NCI-H2081 (cell line): ENCODE data around the gene MAD1L1.
"Not testable (repeated sequence)": the region's sequence is repeated elsewhere in the genome, so short reads cannot be mapped to it uniquely, and the experiment has no call there.

Source experiments
- DNase-seq, 2 experiments: peaks; one replicate each; lab custom pipeline; 2025; lab: John Stamatoyannopoulos, UW

The MAD1L1 gene

DNA sequence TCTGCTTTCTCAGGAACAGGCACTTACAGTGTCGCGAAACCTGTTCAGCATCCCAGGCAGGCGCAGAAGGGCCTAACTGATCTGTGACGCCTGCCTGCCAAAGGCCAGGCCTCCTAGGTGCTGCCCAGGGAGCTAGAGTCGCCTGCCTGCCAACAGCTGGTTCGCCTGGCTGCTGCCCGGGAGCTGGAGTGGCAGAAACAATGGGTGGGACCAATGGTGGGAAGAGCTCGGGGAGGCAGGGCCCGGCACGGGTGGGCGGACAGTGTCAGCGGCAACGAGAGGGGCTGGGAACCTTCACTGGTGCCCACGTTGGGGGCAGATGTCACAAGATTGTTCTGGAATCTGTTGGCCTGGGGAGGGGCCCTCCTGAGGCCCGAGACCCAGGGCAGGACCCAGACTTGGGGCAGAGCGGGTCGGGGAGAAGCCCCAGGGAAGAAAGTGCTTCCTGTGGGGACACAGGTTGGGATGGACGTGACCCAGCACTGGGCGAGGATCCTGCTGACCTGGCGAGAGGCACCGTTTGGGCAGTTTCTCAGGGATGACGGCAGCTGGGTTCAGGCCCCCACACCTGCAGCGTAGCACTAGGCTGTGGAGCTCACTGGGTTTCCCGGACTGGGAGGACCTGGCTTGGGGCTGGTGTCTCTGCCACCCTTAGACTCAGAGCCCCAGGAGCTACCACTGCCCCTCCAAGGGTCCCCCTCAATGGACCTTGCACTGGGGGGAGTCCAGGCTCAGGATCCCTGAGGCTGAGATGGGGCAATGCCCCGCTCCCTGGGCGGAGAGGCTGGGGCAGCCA lies 380.8 kb downstream of the MAD1L1 start:
- DNase-seq = no peak

DNA sequence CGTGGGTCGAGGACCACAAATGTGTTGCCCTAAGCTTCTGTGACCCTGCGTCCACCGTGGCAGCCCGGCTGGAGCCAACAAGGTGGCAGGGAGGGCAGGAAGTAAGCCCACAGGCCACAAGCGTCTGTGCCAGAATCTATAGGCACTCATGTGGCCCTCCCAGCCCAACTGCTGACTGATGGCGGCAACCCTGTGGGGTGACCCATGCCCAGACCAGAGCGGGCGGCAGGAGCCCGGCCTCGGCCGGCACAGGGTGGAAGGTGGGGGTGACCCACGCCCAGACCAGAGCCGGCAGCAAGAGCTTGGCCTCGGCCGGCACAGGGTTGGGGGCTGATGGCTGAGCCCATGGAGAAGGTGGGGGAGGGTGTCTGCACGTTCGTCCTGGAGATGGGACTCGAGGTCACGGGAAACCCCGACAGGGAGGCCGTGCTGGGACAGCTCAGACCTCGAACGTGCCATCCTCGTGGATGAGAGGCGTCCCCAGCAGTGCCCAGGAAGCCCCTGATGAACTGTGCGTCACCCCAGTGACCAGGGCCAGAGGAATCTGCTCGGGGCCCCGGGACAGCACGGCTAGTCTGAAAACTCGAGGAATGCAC lies 381.7 kb downstream of the MAD1L1 start:
- no peak for DNase-seq

DNA sequence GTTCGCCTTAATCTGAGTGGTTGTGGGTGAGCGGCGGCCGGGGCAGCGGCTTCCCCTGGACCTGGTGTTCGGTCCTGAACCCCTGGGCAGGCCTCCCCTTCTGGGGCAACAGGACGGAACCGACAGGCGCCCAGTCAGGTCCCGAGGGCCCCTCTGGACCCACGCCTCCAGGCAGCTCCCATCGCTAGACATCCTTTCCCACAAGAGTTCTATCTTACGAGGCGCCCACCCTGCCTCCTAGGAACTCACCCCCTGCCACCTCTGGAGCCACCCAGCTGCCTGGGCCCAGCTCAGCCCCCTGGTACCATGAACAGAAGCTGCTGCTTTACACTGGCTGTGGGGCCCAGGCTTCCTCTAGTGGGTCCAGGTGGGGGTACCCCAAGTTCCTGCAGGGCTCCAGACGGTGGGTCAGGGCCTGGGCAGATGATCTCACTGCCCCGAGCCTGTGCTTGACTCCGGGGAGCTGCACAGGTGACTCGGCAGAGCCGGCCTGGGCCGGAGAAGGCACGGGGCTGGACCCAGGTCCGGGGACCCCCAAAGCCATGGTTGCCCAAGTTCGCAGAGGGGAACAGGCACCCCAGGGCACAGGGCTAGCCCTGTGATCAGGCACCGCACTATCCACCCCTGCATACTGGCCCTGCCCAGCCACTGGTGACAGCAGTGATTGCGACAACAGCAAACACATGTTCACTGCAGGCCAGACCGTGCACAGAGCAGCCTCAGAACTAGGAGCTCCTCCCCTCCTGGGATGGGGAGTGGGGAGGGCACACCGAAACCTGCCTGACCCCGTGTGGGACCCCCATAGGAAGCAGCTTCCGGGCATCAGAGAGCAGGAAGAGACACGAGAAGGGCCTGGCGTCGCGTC lies 382.4 kb downstream of the MAD1L1 start:
- DNase-seq = no peak

DNA sequence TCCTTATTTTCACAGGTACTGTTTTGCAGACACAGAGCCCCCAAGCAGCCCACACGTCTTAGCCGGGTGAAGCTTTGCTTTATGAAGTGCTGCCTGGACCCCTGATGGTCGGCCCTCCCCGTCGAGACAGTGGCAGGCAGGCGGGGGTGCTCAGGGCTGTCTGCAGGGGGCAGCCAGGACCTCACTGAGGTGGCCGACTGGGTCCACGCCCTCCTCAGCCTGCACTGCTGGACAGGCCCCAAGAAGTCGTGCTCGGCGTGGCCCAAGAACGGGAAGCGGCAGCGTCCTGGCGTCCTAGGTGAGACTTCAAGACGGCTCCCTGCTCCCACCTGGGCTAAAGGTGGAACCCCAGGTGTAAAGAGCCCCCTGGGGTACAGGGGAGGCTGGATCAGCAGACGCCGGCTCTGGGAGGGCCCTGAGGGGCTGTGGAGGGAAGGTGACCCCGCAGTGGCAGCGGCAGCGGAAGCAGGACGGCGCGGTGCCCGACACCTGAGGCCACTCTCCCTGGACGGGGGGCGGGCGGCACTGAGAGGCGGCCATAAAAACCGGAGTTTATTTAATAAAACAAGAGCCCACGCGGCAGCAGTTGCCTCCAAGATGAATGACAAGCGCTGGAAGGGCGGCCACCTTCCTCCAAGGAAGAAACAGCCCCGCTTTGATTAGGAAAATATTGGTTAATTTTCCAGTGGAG lies 383.2 kb downstream of the MAD1L1 start:
- no peak for DNase-seq

DNA sequence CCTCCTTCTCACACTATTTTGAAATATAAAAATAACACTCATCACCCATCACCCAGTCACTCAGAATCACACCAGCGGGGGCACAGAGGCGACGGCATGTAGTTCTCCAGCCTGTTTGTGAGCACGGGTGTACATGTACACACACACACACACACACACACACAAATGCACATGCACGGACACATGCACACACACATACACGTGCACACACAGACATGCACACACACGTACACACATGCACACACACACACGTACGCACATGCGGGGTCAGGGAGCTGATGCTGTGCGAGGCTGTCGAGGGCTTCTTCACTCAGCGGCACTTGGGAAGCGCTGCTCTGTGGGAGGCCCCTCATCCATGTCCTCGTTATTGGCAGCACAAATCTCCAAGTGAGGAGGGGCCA lies 383.8 kb downstream of the MAD1L1 start:
- no peak for DNase-seq

DNA sequence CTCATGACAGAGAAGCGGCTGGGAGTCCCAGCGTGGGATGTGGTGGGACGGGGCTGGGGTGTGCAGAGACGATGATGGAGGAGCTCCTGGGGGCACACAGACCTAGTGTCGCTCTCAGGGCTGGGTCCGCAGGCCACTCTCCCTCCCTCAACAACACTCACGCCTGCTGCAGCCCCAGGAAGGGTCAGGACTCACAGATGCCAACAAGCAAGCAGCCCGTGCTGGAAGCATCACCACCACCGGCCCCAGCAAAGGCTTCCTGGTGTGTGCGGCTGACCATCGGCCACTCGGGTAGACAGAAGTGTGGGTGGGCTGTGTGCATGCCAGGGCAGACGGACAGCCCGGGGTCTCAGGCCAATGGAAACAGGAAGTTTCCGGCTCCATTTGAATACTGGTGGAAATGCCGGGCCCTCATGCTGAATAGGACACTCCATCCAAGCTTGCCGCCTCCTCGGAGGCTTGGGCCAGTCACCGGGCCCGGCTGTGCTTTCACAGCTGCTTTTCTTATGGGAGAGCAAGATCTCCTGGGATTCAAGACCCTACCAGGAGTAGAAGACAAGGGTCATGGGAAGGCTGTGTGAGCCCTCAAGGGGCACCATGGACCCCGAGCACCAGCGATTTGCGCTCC lies 384.6 kb downstream of the MAD1L1 start:
- no peak for DNase-seq

DNA sequence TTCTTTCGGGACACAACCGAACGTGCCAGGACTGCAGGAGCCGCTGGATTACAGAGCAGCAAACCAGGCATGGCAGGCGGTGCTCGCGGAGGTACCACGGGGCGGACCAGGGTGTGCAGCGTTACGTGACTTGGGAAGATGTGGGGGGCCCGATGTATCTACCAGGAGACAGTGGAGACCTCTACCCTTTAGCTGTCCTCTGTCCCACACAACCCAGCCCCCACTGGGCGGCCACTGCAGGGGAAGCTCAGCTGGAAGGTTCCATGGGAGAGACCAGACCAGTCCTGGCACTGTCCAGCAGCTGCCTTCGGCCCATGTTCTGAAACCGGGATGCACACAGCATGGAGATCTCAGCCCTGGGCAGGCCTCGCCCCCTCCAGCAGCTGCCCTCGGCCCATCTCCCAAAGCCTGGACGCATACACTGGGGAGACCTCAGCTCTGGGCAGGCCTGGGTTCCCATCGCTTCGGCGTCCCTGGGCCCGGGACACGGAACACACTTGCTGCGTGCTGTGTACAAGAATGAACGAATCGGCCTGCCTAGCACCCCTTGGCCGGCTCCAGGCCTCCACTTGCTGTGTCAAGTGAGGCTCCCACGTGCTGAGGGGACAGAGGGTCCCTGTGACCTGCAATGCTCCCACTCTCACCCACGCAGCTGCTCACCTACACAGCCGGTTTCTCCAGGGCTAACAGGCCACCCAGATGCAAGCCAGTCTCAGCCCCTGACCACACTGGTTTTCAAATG lies 385.3 kb downstream of the MAD1L1 start:
- DNase-seq = no peak

DNA sequence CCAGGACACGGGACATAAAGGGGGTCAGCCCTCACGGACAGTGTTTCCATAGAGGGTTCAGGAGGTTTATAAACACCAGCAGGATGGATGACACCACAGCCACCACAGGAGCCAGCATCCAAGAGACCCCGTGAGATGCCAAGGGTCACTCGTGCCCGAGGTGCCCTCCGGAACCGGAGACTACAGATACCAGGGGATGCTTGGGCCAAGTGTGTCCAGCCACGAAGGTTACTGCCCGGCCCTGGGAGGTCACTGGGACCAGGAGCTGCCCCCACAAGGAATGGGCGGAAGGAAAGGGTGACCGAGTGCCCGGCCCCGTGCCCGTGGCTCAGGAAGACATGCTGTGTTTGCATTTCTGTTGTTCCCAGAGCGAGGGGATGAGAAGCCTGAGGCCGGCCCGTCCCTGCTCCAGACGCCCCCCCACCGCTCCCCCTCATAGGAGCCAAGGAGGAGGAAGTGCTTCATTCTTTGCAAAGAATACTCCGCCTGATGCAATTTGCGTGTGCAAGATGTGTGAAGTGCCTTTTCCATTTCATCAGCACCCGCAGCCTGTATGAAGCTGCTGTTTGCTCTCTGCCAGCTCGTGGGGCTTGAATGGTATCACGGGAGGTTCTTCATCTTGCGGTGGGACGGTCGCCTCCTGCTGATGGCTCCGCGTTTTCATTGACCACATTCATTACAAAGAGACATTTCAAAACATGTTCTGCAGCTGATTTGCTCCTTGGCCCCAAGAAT lies 386.2 kb downstream of the MAD1L1 start:
- no peak for DNase-seq

DNA sequence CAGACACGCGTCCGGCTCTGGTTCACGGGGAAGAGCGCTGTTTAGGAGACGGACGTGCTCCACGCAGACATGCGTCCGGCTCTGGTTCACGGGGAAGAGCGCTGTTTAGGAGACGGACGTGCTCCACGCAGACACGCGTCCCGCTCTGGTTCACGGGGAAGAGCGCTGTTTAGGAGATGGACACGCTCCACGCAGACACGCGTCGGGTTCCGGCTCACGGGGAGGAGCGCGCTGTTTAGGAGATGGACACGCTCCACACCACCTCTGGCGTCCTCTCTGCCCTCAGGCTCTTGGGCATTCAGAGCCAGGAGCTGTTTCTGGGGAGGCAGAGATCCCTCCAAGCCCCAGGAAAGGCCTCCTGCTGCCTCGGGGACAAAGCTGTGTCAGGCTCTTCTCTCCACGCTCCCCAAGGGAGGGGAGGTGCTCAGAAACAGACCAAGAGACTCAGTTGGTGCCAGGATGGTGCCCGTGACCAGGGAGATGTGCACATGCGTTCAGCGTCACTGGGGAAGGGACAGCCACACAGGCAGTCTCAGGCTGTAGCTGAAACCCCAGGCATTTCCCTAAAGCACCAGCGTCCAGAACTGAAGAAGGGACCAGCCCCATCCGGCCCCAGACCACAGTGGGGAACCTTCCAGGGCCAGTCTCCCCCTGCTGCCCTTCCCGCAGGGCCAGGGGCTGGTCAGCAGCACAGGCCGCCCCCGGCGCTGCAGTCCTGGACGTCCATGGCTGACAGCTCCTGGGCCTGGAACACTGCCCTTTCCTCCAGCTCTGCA lies 387.0 kb downstream of the MAD1L1 start:
- no peak for DNase-seq

DNA sequence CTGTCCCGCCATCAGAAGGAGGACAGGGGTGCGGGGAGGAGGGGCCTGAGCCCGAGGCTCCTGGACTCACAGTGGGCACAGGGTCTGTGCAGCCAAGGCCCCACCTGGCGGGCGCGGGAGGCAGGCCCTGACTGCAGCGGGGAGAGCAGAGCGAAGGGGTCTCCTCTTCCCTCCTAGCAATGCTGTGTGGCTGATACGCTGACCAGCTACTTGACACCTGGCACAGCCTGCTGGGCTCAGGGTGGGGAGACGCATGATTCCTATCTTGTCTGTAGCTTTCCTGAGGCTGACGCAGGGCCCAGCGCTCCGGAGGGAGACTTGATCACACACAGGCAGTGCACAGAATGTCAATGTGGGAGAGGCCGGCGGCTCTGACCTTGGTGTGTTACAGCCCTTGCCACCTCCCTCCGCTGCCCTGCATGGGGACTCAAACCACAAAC lies 387.8 kb downstream of the MAD1L1 start:
- DNase-seq = no peak

DNA sequence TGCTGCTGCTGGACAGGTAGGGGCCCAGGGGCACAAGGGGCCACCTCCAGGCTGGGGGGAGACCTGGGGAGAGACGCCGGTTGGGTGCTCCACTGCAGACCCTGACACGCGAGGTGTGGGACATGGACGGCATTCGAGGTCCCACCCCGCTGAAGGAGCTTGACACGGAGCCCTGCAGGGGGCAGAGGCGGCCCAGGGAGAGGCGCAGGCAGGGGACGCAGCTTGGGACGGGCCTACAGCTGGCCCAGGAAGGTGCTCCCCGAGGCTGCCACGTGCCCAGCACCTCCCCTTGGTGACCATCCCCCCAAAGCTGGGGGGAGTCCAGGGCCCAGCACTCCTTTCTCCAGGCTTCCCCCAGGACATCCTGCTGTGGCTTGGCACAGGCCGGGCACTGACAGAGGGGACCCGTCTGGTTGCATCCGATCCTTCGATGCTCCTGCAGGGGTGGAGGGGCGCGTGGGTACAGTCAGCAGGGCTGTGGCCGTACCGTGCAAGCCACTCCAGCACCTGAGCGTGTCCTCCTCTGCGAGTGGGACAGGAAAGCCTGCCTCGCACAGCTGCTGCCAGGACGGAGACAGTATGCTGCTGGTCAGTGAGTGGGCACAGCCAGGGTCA lies 388.3 kb downstream of the MAD1L1 start:
- no peak for DNase-seq

DNA sequence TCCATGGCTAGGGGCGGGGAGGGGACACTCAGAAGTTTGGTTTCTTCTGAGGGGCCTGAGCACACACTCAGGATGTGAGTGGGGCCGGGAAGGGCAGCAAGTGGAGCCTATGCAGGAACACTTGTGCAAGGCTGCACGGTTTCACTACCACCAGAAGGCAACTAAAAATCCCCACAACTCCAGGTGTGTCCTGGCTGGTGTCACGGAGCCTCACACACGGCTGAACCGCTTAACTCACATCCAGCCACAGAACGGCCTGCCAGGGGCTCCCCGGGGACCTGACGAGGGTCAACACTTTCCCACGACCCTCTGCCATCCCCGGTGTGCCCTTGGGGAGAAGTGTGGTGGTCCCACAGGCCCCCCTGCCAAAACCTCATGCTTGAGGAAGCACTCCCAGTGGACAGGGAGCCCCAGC lies 388.8 kb downstream of the MAD1L1 start:
- DNase-seq = no peak

DNA sequence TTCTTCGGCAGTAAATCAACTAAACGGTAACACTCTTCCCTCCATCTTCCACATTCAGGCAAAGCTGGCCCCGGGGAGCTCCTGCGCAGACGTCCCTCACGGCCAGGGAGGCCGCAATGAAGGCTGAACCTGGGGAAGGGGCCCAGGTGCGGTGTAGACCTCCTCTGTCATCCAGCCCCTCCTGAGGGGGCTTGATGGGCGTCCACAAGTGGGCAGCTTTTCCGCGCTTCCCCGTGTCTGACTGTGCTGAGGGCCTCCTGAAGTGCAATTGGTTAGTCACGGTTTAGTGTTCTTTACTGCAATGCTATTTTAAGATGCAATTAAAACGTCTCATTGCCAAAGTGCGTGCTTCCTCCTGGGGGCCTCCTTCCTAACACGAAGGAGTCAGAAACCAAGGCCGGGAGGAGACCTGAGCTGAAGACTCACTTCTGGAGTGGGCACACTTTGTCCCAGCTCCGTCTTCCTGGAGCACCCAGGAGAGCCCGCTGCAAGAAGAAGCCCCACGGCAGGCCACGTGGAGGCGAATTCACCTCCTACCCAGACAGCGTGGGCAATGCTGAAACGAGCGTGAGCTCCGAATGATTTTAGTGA lies 389.4 kb downstream of the MAD1L1 start:
- no peak for DNase-seq

DNA sequence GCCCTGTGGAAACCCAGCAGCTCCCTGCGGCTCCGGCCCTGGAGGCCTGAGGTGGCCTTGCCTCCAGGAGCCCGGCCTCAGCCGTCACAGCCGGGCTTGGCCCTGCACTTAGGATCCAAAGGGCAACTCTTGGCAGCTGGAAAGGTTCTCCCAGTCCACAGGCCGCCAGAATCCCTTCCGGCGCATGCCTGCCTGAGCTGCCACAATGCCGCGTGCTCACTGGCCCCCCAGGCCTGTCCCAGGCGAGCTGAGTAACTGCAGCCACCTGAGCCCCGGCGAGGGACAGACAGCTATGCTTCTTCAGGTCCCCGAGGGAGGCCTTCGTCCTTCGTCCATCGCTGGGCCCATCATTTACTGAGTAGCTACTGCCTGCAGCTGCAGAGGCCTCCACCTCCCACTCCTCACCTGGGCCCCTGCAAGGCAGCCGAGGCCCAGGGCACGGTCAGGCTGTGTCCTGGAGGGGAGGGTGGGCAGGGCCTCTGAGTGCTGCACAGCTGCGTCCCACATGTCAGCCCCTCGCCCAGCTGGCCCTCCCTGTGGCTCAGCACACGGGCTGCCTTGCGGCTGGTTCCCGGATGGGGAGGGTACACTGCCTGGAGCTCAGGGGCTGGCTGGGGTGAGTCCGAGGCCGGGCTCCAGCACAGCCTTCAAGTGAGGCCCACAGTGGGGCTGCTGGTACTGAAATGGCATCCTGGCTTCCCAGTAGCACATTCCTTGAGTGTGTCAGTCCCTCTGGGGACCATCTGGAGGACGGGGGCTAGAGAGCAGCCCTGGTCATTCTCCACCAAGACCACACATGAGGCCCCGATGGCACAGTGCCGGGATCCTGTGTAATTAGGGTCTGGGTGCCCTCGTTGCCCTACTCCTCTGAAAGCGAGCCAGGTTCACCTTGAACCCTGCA lies 390.2 kb downstream of the MAD1L1 start:
- DNase-seq = no peak

DNA sequence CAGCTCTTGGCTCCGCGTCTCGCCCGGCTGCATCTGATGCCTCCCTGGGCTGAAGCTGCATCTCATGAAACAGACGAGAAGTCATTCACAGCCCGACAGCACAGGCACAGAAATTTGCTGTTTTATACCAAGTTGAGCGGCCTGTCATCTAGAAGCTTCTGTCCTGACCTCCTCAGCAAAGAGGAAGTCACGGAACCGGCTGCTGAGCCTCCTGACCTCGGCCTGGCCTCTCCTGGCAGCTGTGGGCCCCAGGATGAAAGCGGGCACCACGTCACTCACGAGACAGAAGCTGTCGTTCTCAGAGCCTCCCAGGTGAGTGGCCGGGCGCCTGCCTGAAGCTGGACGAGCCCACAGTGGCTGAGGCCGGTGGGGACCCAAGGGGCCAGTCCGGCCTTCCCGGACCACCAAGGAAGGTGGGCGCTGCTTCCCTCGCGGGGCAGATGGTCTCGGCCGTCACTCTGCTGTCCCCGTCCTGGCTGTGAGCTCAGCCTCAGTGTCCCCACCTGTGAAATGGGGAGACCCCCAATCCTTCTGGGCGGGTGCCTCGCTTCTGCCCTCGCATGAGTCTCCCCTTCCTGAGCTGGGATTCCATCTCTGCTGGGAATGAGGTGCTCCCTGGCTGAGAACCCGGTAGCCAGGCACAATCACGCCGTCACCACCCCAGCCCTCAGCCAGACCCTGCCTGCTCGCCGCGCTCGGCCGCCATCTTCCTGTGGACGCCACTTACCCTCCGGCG lies 391.3 kb downstream of the MAD1L1 start:
- not testable (repeated sequence) for DNase-seq

DNA sequence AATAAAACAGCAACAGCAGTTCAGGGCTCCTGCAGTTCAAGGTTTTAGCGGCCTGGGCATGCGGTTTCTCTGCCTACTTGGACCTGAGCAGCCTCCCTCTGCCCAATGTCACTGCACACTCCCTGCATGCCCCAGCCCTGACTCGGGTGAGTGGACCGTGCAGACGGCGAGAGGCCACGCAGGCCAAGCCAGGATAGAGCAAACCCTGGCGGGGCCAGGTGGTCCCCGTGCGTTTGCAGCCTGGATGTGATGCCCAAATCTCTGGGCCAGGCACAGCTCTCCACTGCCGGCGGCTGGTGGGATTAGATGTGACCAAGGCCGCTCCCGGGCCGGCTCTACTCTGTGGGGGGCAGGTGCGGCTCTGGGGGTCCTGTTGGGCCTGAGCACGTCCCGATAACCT lies 392.0 kb downstream of the MAD1L1 start:
- DNase-seq = not testable (repeated sequence)

DNA sequence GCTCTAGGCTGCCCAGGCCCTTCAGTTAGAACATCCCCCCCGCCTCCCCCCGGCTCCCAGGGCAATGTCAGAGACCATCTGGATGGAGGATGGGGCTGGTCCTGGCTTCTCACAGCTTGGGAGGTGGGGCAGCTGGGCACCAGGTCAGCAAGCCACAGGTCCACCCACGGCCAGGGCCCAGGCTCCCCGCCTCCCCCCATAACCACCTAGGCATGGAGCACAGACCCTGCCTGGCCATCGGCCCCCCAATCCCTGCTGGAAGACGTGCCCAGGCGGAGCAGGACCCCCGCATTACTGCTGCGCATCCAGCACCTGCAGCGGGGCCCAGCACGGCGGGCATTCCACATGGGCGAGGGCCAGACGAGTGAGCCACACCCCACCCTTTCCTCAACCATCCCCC lies 393.0 kb downstream of the MAD1L1 start:
- DNase-seq = no peak
